ENCODE measurements around the gene MRC2.

The MRC2 gene

GRCh38 chr17:62727916-62728672 lies 100.6 kb downstream of the MRC2 start:
- H3K4me3 ChIP-seq (ENCODE audit: control insufficient read depth, low read depth, low read length) = no peak overlapping the region
- TF ChIP-seq, protein P1, sequence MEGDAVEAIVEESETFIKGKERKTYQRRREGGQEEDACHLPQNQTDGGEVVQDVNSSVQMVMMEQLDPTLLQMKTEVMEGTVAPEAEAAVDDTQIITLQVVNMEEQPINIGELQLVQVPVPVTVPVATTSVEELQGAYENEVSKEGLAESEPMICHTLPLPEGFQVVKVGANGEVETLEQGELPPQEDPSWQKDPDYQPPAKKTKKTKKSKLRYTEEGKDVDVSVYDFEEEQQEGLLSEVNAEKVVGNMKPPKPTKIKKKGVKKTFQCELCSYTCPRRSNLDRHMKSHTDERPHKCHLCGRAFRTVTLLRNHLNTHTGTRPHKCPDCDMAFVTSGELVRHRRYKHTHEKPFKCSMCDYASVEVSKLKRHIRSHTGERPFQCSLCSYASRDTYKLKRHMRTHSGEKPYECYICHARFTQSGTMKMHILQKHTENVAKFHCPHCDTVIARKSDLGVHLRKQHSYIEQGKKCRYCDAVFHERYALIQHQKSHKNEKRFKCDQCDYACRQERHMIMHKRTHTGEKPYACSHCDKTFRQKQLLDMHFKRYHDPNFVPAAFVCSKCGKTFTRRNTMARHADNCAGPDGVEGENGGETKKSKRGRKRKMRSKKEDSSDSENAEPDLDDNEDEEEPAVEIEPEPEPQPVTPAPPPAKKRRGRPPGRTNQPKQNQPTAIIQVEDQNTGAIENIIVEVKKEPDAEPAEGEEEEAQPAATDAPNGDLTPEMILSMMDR (conservative IDR thresholded peaks at IDR 0.05; ENCODE audit: control insufficient read depth, insufficient read depth, low read depth, low read length) = no peak
- no peak for DNase-seq (ENCODE audit: low read depth)

- no peak overlapping the region for H3K4me3 ChIP-seq (ENCODE audit: control insufficient read depth, low read depth, low read length)
- DNase-seq (ENCODE audit: low read depth) = no peak
- TF ChIP-seq, protein P1 (conservative IDR thresholded peaks at IDR 0.05; ENCODE audit: control insufficient read depth, insufficient read depth, low read depth, low read length) = no peak
These were observed 104.7 kb downstream of the MRC2 start for GRCh38 chr17:62732125-62732524.

GRCh38 chr17:62735044-62735651 lies 107.7 kb downstream of the MRC2 start:
- H3K4me3 ChIP-seq (ENCODE audit: control insufficient read depth, low read depth, low read length) = no peak overlapping the region
- no peak for DNase-seq (ENCODE audit: low read depth)
- TF ChIP-seq, protein P1 (conservative IDR thresholded peaks at IDR 0.05; ENCODE audit: control insufficient read depth, insufficient read depth, low read depth, low read length) = no peak

DNA sequence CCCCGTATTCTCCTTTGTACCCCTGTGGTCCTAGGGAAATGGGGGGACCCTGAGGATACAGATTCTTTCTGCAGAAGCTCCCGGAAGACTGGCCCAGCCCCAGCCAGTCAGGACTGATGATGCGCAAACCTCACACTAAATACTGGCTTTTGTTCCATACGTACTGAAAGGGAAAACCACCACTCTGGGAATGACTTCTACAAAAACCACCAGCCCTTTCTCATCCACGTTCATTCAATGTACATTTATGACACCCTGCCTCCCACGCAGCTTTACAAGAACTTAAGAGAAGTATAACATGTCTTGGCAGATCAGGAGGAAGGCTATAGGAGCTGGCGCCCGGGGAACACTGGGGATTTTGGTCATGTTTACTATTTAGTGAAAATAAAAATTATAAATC lies 110.0 kb downstream of the MRC2 start:
- H3K4me3 ChIP-seq (ENCODE audit: control insufficient read depth, low read depth, low read length) = no peak overlapping the region
- DNase-seq (ENCODE audit: low read depth) = no peak
- TF ChIP-seq, protein P1 (conservative IDR thresholded peaks at IDR 0.05; ENCODE audit: control insufficient read depth, insufficient read depth, low read depth, low read length) = no peak

DNA sequence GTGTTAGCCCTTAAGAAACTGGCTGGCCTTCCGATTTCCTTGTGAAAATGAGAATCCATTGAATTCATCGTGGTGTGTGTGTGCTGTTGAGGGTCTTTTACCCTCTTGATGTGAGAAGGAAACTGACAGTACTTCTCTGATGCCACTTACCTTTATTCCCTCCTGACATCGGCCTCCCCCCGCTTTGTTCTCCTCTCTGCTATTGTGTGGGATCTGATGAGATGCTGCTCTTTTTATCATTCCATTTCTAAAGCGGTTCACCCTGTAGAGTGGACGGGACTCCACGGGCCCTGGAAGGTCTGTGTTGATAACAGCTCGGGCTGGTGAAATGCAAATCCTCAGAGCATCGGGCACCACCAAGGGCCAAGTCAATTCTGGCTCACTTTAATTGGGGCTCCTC lies 110.8 kb downstream of the MRC2 start:
- H3K4me3 ChIP-seq (ENCODE audit: control insufficient read depth, low read depth, low read length) = no peak overlapping the region
- DNase-seq (ENCODE audit: low read depth) = no peak
- TF ChIP-seq, protein P1 (conservative IDR thresholded peaks at IDR 0.05; ENCODE audit: control insufficient read depth, insufficient read depth, low read depth, low read length) = no peak

DNA sequence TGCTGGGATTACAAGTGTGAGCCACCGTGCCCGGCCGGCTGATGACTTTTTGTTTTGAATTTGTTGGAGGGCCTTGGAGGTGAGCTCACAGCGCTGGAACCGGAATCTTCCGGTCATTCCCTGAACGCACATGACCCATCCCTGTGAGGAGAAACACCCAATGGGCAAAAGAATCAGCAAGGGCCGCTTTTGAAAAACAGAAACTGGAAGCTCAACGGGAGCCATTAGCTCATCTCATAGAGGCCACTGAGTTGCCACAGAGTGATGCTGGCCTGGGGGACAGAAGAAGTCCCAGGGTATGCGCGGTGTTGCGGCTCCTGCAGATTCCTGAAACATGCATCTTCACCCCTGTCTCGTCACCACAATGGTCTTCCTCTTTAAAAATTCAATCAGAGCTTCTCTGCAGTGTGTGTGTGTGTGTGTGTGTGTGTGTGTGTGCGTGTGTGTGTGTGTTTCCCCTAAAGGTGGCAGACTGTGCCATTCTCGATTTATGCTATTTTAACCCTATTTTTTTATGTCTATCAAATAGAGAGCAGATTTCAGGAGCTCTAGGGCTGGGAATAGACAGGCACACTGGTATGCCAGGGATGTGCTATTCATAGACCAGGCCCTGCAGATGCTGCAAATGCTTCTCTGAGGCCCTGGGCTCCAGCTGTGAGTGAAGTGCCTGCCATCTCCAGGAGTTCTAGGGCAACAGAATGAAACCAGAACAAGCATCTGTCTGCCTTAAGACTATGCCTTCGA lies 112.3 kb downstream of the MRC2 start:
- no peak for DNase-seq (ENCODE audit: low read depth)
- TF ChIP-seq, protein P1 (conservative IDR thresholded peaks at IDR 0.05; ENCODE audit: control insufficient read depth, insufficient read depth, low read depth, low read length) = no peak
- no peak overlapping the region for H3K4me3 ChIP-seq (ENCODE audit: control insufficient read depth, low read depth, low read length)

Data from fibroblast of mammary gland (primary cell).